ENCODE results near the gene SMARCD2. TPM values are rescaled to one million over a fixed set of nuclear protein-coding genes. Genes with fewer than 3 reads are reported as not detected.

Gene SMARCD2
- total and polyA plus RNA-seq, 2 of the 13 experiments (the other 11 are each of a cell fraction or from before 2014, with no cell fraction given): 122 to 150 TPM

DNA sequence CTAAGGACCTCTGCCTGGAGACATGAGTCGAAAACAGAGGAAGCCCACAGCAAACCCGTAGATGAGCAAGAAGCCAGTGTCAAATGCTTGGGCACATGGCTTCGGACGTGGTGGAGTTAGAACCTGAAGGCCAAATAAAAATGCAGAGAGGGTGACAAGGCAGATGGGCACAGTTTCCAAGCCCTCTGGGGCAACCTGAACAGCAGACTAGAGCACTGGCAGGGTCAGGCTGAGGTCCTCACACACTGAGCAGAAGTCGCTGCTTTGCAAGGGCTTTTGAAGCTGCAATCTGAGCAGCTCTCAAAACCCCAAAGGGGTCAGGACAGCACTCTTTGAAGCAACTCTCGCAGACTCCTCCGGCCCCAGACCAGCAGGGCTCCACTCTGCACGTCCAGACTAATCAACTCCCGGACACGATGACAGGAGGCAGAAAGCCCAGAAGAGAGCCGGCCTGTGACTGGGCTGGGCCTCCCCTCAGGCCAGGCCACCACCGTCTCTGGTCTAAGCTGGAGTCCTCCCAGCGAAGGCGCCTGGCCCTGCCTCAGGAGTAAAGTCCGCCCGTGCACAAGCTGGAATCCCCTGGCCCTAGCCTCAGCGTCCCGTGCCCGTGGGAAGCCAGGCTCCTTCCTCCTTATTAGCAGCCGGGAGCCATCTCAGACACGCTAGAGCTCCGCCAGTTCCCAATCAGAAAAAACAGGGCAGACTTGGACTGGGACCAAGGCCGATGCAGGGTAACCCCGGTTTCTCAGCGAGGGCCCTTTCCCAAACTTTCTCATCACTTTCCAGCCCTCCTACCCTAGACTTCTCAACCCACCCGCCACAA, 924 bp downstream of the SMARCD2 start (continued):
- TF ChIP-seq ZNF292 (CRISPR knock-in tag; IDR thresholded peaks at IDR 0.05; ENCODE audit: borderline replicate concordance, low read depth) (peak; percentile 83), MLLT10 (CRISPR knock-in tag; IDR thresholded peaks at IDR 0.05) (peak; percentile 77; the same call in 1 of the 2 replicates), NFATC3 (CRISPR knock-in tag; IDR thresholded peaks at IDR 0.05) (0 out of 2 replicates have a peak, but pooled peaks have one; percentile 36), POLR2A (IDR thresholded peaks at IDR 0.05; ENCODE audit: insufficient read depth in 1 of 2, low read depth in 2 of 2, low read length in 2 of 2) (peak in 1 of 2 experiments; percentile 27; a peak in 1 of 4 replicates), ZNF17 (CRISPR knock-in tag; IDR thresholded peaks at IDR 0.05) (no peak), PHF20 (CRISPR knock-in tag; IDR thresholded peaks at IDR 0.05) (peak; percentile 18; the same call in 1 of the 2 replicates), ZNF260 (CRISPR knock-in tag; IDR thresholded peaks at IDR 0.05; ENCODE audit: borderline replicate concordance, low read depth) (0 out of 2 replicates have a peak, but pooled peaks have one; percentile 65), ONECUT2 (CRISPR knock-in tag; IDR thresholded peaks at IDR 0.05) (0 out of 2 replicates have a peak, but pooled peaks have one; percentile 13), ZNF547 (CRISPR knock-in tag; IDR thresholded peaks at IDR 0.05) (0 out of 2 replicates have a peak, but pooled peaks have one; percentile 41), ZNF101 (CRISPR knock-in tag; IDR thresholded peaks at IDR 0.05; ENCODE audit: borderline replicate concordance, low read depth) (no peak), MZF1 (CRISPR knock-in tag; IDR thresholded peaks at IDR 0.05; ENCODE audit: borderline replicate concordance) (0 out of 2 replicates have a peak, but pooled peaks have one; percentile 72), BCL3 (CRISPR knock-in tag; IDR thresholded peaks at IDR 0.05) (peak; percentile 82; the same call in 1 of the 2 replicates), ZNF761 (CRISPR knock-in tag; conservative IDR thresholded peaks at IDR 0.05) (0 out of 2 replicates have a peak, but pooled peaks have one; percentile 1), HBP1 (CRISPR knock-in tag; IDR thresholded peaks at IDR 0.05; ENCODE audit: low read depth) (peak; percentile 35; the same call in 1 of the 2 replicates), UBTF (CRISPR knock-in tag; IDR thresholded peaks at IDR 0.05) (peak; percentile 66), HNRNPLL (IDR thresholded peaks at IDR 0.05; ENCODE audit: low read depth, low read length, poor library complexity, severe bottlenecking) (peak; percentile 20), ZNF746 (CRISPR knock-in tag; IDR thresholded peaks at IDR 0.05) (no peak), ZNF160 (CRISPR knock-in tag; IDR thresholded peaks at IDR 0.05) (0 out of 2 replicates have a peak, but pooled peaks have one; percentile 8), ZNF616 (CRISPR knock-in tag; IDR thresholded peaks at IDR 0.05; ENCODE audit: low read depth) (no peak), ATM (IDR thresholded peaks at IDR 0.05; ENCODE audit: borderline replicate concordance) (no peak)
- TF ChIP-seq, protein P1, sequence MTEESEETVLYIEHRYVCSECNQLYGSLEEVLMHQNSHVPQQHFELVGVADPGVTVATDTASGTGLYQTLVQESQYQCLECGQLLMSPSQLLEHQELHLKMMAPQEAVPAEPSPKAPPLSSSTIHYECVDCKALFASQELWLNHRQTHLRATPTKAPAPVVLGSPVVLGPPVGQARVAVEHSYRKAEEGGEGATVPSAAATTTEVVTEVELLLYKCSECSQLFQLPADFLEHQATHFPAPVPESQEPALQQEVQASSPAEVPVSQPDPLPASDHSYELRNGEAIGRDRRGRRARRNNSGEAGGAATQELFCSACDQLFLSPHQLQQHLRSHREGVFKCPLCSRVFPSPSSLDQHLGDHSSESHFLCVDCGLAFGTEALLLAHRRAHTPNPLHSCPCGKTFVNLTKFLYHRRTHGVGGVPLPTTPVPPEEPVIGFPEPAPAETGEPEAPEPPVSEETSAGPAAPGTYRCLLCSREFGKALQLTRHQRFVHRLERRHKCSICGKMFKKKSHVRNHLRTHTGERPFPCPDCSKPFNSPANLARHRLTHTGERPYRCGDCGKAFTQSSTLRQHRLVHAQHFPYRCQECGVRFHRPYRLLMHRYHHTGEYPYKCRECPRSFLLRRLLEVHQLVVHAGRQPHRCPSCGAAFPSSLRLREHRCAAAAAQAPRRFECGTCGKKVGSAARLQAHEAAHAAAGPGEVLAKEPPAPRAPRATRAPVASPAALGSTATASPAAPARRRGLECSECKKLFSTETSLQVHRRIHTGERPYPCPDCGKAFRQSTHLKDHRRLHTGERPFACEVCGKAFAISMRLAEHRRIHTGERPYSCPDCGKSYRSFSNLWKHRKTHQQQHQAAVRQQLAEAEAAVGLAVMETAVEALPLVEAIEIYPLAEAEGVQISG (CRISPR knock-in tag; IDR thresholded peaks at IDR 0.05): peak; percentile 57
